ENCODE data around the gene LAMP5.

Gene LAMP5

DNA sequence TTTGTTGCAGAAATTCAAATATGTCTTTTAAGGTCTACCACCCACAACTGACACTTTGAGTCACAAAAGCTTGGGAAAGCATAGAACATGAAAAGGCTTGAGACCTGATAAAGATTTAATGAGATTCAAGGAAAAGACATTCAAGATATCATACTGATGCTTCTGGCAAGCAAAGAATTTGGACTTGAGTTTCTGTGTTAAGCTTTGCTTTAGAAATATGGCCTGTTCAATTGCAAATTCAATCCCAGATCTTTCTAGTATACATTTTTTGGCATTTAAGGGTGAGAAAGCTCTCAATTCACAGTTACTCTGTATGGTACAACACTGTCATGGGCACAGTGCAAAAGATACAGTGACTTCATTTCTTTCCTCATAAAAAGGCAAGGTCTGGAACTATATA lies 38.9 kb upstream of the LAMP5 start:
- Histone ChIP-seq H3K27me3 (ENCODE audit: control insufficient read depth, low read length) (no peaks in the 10 kb centered on the region), H3K4me1 (ENCODE audit: control insufficient read depth, low read length) (no peaks in the 10 kb centered on the region), H3K9me2 (replicated peaks; ENCODE audit: control insufficient read depth, low read length) (no peaks in the 10 kb centered on the region), H4K20me1 (ENCODE audit: control insufficient read depth, insufficient read depth, low read depth, low read length) (no peaks in the 10 kb centered on the region), H3K4me3 (ENCODE audit: low read length) (no peak overlapping the region), H3K36me3 (ENCODE audit: control insufficient read depth, low read length) (no peaks in the 10 kb centered on the region), H3K27ac (ENCODE audit: low read depth, low read length) (no peak overlapping the region), H3K4me2 (ENCODE audit: low read length) (no peak overlapping the region), H3K79me2 (ENCODE audit: control insufficient read depth, low read length) (no peaks in the 10 kb centered on the region), H3F3A (ENCODE audit: control insufficient read depth, insufficient read depth) (no peaks in the 10 kb centered on the region), H3K9me3 (ENCODE audit: control insufficient read depth, insufficient read depth, low read length) (no peaks in the 10 kb centered on the region)
- no peak for TF ChIP-seq EZH2phosphoT487 (IDR thresholded peaks at IDR 0.05; ENCODE audit: borderline replicate concordance, low read length)
- TF ChIP-seq, protein P1, sequence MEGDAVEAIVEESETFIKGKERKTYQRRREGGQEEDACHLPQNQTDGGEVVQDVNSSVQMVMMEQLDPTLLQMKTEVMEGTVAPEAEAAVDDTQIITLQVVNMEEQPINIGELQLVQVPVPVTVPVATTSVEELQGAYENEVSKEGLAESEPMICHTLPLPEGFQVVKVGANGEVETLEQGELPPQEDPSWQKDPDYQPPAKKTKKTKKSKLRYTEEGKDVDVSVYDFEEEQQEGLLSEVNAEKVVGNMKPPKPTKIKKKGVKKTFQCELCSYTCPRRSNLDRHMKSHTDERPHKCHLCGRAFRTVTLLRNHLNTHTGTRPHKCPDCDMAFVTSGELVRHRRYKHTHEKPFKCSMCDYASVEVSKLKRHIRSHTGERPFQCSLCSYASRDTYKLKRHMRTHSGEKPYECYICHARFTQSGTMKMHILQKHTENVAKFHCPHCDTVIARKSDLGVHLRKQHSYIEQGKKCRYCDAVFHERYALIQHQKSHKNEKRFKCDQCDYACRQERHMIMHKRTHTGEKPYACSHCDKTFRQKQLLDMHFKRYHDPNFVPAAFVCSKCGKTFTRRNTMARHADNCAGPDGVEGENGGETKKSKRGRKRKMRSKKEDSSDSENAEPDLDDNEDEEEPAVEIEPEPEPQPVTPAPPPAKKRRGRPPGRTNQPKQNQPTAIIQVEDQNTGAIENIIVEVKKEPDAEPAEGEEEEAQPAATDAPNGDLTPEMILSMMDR (IDR thresholded peaks at IDR 0.05; ENCODE audit: low read depth, low read length, poor library complexity, severe bottlenecking) = no peak

DNA sequence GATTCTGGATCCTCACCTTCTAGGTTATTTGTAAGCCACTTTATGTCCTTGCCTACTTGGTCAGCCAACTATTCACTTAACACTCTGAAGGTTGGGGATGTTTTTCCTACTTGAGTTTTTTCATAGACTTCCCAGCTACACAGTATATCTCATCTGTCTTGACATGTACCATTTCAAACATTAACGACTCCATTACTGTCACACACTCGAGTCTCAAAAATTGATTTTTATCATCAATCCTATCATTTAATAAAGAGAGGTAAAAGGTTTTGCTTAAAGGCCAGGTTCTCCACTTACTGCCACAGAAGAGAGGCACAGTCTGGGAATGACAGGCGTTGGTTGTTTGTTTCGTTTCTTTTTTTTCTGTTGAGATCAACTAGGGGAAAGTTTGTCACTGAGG lies 38.2 kb upstream of the LAMP5 start:
- H3K27me3 ChIP-seq (ENCODE audit: control insufficient read depth, low read length) = no peaks in the 10 kb centered on the region
- H3F3A ChIP-seq (ENCODE audit: control insufficient read depth, insufficient read depth) = no peaks in the 10 kb centered on the region
- H3K36me3 ChIP-seq (ENCODE audit: control insufficient read depth, low read length) = no peaks in the 10 kb centered on the region
- H3K4me3 ChIP-seq (ENCODE audit: low read length) = no peak overlapping the region
- H3K4me1 ChIP-seq (ENCODE audit: control insufficient read depth, low read length) = no peaks in the 10 kb centered on the region
- H3K9me3 ChIP-seq (ENCODE audit: control insufficient read depth, insufficient read depth, low read length) = no peaks in the 10 kb centered on the region
- no peaks in the 10 kb centered on the region for H4K20me1 ChIP-seq (ENCODE audit: control insufficient read depth, insufficient read depth, low read depth, low read length)
- no peak overlapping the region for H3K27ac ChIP-seq (ENCODE audit: low read depth, low read length)
- no peak for TF ChIP-seq EZH2phosphoT487 (IDR thresholded peaks at IDR 0.05; ENCODE audit: borderline replicate concordance, low read length)
- TF ChIP-seq, protein P1 (IDR thresholded peaks at IDR 0.05; ENCODE audit: low read depth, low read length, poor library complexity, severe bottlenecking) = no peak
- H3K4me2 ChIP-seq (ENCODE audit: low read length) = no peak overlapping the region
- H3K79me2 ChIP-seq (ENCODE audit: control insufficient read depth, low read length) = no peaks in the 10 kb centered on the region
- H3K9me2 ChIP-seq (replicated peaks; ENCODE audit: control insufficient read depth, low read length) = no peaks in the 10 kb centered on the region

DNA sequence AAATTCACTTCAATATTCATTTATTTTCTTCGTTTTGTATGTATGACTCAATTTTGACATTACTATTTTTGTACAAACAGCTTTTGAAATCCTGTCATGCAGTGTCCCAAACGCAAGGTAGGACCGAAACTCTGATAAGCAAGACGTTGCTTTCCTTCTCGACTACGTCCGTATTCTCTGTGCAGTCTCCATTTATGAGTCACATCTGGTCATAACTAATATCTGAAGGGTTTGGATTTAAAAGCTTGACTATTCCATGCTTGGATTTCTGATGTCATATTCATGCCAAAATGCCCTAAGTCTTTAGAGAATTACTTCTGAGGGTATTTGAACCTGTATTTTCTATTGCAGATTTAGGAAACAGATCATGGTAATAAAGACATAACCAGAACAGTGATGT lies 37.8 kb upstream of the LAMP5 start:
- no peak overlapping the region for H3K27ac ChIP-seq (ENCODE audit: low read depth, low read length)
- no peaks in the 10 kb centered on the region for H4K20me1 ChIP-seq (ENCODE audit: control insufficient read depth, insufficient read depth, low read depth, low read length)
- no peak for TF ChIP-seq EZH2phosphoT487 (IDR thresholded peaks at IDR 0.05; ENCODE audit: borderline replicate concordance, low read length)
- TF ChIP-seq, protein P1 (IDR thresholded peaks at IDR 0.05; ENCODE audit: low read depth, low read length, poor library complexity, severe bottlenecking) = no peak
- no peaks in the 10 kb centered on the region for H3K9me2 ChIP-seq (replicated peaks; ENCODE audit: control insufficient read depth, low read length)
- H3K36me3 ChIP-seq (ENCODE audit: control insufficient read depth, low read length) = no peaks in the 10 kb centered on the region
- no peaks in the 10 kb centered on the region for H3K4me1 ChIP-seq (ENCODE audit: control insufficient read depth, low read length)
- no peaks in the 10 kb centered on the region for H3K9me3 ChIP-seq (ENCODE audit: control insufficient read depth, insufficient read depth, low read length)
- no peak overlapping the region for H3K4me2 ChIP-seq (ENCODE audit: low read length)
- H3K27me3 ChIP-seq (ENCODE audit: control insufficient read depth, low read length) = no peaks in the 10 kb centered on the region
- H3K4me3 ChIP-seq (ENCODE audit: low read length) = no peak overlapping the region
- H3F3A ChIP-seq (ENCODE audit: control insufficient read depth, insufficient read depth) = no peaks in the 10 kb centered on the region
- H3K79me2 ChIP-seq (ENCODE audit: control insufficient read depth, low read length) = no peaks in the 10 kb centered on the region

DNA sequence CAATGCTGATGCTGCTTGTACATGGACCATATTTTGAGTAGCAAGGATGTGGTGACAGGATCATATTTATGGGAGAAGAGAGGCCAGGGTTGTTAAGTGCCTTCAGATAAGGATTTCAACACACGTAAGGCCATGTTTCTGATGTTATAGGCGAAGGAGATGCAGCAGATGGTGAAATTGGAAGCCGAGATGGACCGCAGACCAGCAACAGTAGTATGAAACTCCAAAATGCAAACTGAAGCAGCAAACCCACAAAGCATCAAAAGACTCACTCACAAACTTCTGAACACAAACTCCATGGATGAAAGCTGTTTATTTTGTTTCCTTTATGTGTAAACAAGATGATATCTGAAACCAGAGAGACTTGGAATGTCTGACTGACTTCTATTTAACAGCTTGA lies 35.6 kb upstream of the LAMP5 start:
- no peaks in the 10 kb centered on the region for H3K27me3 ChIP-seq (ENCODE audit: control insufficient read depth, low read length)
- H3K4me3 ChIP-seq (ENCODE audit: low read length) = no peak overlapping the region
- peaks cover 3% of the 10 kb centered on the region for H3K4me1 ChIP-seq (ENCODE audit: control insufficient read depth, low read length)
- H3K9me2 ChIP-seq (replicated peaks; ENCODE audit: control insufficient read depth, low read length) = no peaks in the 10 kb centered on the region
- TF ChIP-seq EZH2phosphoT487 (IDR thresholded peaks at IDR 0.05; ENCODE audit: borderline replicate concordance, low read length) = no peak
- TF ChIP-seq, protein P1 (IDR thresholded peaks at IDR 0.05; ENCODE audit: low read depth, low read length, poor library complexity, severe bottlenecking) = no peak
- H3K27ac ChIP-seq (ENCODE audit: low read depth, low read length) = no peak overlapping the region
- H3F3A ChIP-seq (ENCODE audit: control insufficient read depth, insufficient read depth) = no peaks in the 10 kb centered on the region
- no peaks in the 10 kb centered on the region for H4K20me1 ChIP-seq (ENCODE audit: control insufficient read depth, insufficient read depth, low read depth, low read length)
- H3K4me2 ChIP-seq (ENCODE audit: low read length) = no peak overlapping the region
- no peaks in the 10 kb centered on the region for H3K36me3 ChIP-seq (ENCODE audit: control insufficient read depth, low read length)
- H3K79me2 ChIP-seq (ENCODE audit: control insufficient read depth, low read length) = no peaks in the 10 kb centered on the region
- H3K9me3 ChIP-seq (ENCODE audit: control insufficient read depth, insufficient read depth, low read length) = no peaks in the 10 kb centered on the region

All from DOHH2 (cell line).